ENCODE measurements around the gene MSL3B.

DNA sequence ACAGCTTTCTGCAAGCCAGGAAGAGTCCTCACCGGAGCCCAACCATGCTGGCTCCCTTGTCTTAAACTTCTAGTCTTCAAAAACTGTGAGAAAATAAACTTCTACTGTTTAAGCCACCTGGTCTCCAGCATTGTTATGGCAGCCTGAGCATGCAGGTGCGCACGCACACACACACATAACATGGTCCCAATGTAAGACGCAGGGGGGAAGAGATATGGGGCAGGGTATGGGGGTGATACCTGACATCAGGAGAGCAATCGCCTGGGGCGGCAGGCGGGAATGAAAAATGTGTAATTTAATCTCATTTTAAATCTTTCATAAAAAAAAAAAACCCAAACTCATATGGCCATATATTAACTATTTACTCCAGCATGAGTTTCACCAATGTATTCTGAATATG, 31.8 kb downstream of the MSL3B start:
- TF ChIP-seq POLR2A (IDR thresholded peaks at IDR 0.05) (no peak), POLR2AphosphoS5 (IDR thresholded peaks at IDR 0.05) (no peak)

Measured in transverse colon (tissue), 3 donors.